C4-2B (cell line): ENCODE measurements around the gene SLC8A1.

ENCODE experiments used
- ZFX ChIP-seq: fragments of 450-650 bp; IDR thresholded peaks from 2 replicates; pipeline ENCODE4 v1.6.1; 2017
- TF ChIP-seq, protein P1 (sequence below): fragments of 450-650 bp; conservative IDR thresholded peaks from 2 replicates; pipeline ENCODE4 v1.5.1; 2017; ENCODE audit warnings: mild to moderate bottlenecking

DNA sequence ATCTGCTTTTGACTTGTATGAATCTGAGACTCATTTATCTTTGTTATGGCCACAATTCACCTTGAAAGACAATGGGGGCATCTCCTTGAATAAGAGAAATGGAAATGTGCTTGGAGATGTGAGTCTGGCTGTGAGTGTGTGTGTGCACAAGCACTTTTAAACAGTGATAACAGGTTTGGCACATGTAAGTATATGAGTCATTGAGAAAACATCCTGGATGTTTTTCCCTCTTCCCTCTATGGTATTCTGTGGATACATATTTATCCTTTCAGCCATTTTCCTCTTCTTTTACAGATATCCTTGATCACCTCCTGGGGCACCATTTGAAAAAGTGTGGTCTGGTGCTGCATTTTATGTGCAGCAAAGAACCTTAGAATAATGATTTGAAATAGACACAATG lies 355.5 kb downstream of the SLC8A1 start:
- TF ChIP-seq, protein P1, sequence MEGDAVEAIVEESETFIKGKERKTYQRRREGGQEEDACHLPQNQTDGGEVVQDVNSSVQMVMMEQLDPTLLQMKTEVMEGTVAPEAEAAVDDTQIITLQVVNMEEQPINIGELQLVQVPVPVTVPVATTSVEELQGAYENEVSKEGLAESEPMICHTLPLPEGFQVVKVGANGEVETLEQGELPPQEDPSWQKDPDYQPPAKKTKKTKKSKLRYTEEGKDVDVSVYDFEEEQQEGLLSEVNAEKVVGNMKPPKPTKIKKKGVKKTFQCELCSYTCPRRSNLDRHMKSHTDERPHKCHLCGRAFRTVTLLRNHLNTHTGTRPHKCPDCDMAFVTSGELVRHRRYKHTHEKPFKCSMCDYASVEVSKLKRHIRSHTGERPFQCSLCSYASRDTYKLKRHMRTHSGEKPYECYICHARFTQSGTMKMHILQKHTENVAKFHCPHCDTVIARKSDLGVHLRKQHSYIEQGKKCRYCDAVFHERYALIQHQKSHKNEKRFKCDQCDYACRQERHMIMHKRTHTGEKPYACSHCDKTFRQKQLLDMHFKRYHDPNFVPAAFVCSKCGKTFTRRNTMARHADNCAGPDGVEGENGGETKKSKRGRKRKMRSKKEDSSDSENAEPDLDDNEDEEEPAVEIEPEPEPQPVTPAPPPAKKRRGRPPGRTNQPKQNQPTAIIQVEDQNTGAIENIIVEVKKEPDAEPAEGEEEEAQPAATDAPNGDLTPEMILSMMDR, result no peak
- no peak for TF ChIP-seq ZFX
